GM12878 (cell line): ENCODE measurements around the gene RANGAP1. TPM values are rescaled to one million over a fixed set of nuclear protein-coding genes. Genes with fewer than 3 reads are reported as not detected.

Source experiments
- ATAC-seq: fragments of 200-7000 bp; cut with Tn5 transposase; 3 replicates; pipeline ENCODE4 v1.9.1; 2020; ENCODE audit warnings: mild to moderate bottlenecking, moderate library complexity
- BruUV-seq: library from RNA; stranded (reverse); fragments of 400-500 nt; replicated peaks from 2 replicates; lab custom pipeline; 2021; lab: Mats Ljungman, UMichigan
- CTCF ChIA-PET: fragments of 300-600 bp; sonication (Branson Sonifier 250); formaldehyde crosslinking; extraction: SDS; loops from one replicate; lab custom pipeline; 2021; ENCODE audit warnings: inconsistent platforms; lab: Yijun Ruan, JAX
- POLR2A ChIA-PET: fragments of 350-600 bp; formaldehyde crosslinking; extraction: SDS; loops from one replicate; lab custom pipeline; 2021; ENCODE audit warnings: inconsistent platforms; lab: Charles Lee
- RAD21 ChIA-PET: fragments of 300-600 bp; sonication (Branson Sonifier 250); formaldehyde crosslinking; loops from one replicate; lab custom pipeline; 2023; ENCODE audit warnings: antibody characterized with exemption; ENCODE audit not compliant: unreplicated experiment; lab: Charles Lee
- SMC1A ChIA-PET: fragments of 300-600 bp; sonication (Branson Sonifier 250); formaldehyde crosslinking; loops from one replicate; lab custom pipeline; 2023; ENCODE audit not compliant: unreplicated experiment, uncharacterized antibody; lab: Charles Lee
- DNase-seq: peaks from one replicate; pipeline ENCODE4 v3.0.0-alpha.2; 2011; ENCODE audit warnings: low read depth, low spot score
- FAIRE-seq: peaks from 3 replicates; lab custom pipeline; 2011; peaks lifted over from hg19 to GRCh38; lab: Jason Lieb, UNC
- H2AFZ ChIP-seq: 2 replicates; pipeline ENCODE4 v1.6.0; 2011; ENCODE audit warnings: low read depth, low read length, control low read depth; ENCODE audit not compliant: control insufficient read depth
- H3K27ac ChIP-seq: 2 replicates; pipeline ENCODE4 v1.5.1; 2011; ENCODE audit warnings: control low read depth; ENCODE audit not compliant: control insufficient read depth, insufficient read depth
- H3K27me3 ChIP-seq, 2 experiments: replicated peaks in 1 of 2; 2 replicates each; pipeline versions ENCODE4 v1.6.0 to v1.6.1; 2011; ENCODE audit warnings: low read length in 1 of 2; ENCODE audit not compliant: control insufficient read depth in 2 of 2, insufficient read depth in 2 of 2
- H3K36me3 ChIP-seq, 2 experiments: 2 replicates each; pipeline ENCODE4 v1.5.1; 2011; ENCODE audit warnings: low read length in 1 of 2; ENCODE audit not compliant: control insufficient read depth in 2 of 2, insufficient read depth in 2 of 2
- H3K4me1 ChIP-seq: 2 replicates; pipeline ENCODE4 v1.6.1; 2011; ENCODE audit warnings: mild to moderate bottlenecking, low read length, moderate library complexity, mixed read lengths; ENCODE audit not compliant: control insufficient read depth, insufficient read depth
- H3K4me2 ChIP-seq: 2 replicates; pipeline ENCODE4 v1.6.0; 2011; ENCODE audit warnings: control low read depth; ENCODE audit not compliant: control insufficient read depth, insufficient read depth
- H3K4me3 ChIP-seq: fragments of 200-600 bp; sonication (generic); 2 replicates; pipeline ENCODE4 v1.5.1; 2016
- H3K79me2 ChIP-seq: 2 replicates; pipeline ENCODE4 v1.6.0; 2011; ENCODE audit warnings: low read length; ENCODE audit not compliant: control insufficient read depth, insufficient read depth
- H3K9ac ChIP-seq: 2 replicates; pipeline ENCODE4 v1.8.0; 2011; ENCODE audit warnings: low read length, control low read depth, mixed read lengths; ENCODE audit not compliant: control insufficient read depth, insufficient read depth
- H3K9me3 ChIP-seq: replicated peaks from 3 replicates; pipeline ENCODE4 v1.5.1; 2011; ENCODE audit warnings: mild to moderate bottlenecking, low read length; ENCODE audit not compliant: control insufficient read depth, insufficient read depth
- H4K20me1 ChIP-seq: 2 replicates; pipeline ENCODE4 v1.6.0; 2011; ENCODE audit not compliant: control insufficient read depth, insufficient read depth
- CBX3 ChIP-seq: fragments of 200-600 bp; sonication (generic); IDR thresholded peaks from 2 replicates; pipeline ENCODE4 v1.6.1; 2016; ENCODE audit warnings: low read depth, borderline replicate concordance
- EED ChIP-seq: sonication (generic); IDR thresholded peaks from 2 replicates; pipeline ENCODE4 v1.6.1; 2016; ENCODE audit warnings: antibody characterized with exemption, low read depth
- EGR1 ChIP-seq, 2 experiments: IDR thresholded peaks; 1 replicate in 1 of 2; 2 replicates in 1 of 2; pipeline ENCODE4 v1.6.1; 2011 to 2012; ENCODE audit warnings: low read depth in 2 of 2, low read length in 2 of 2, borderline replicate concordance in 1 of 2, mild to moderate bottlenecking in 1 of 2, moderate library complexity in 1 of 2
- EP300 ChIP-seq, 2 experiments: fragments of 150-350 bp in 1 of 2; IDR thresholded peaks; 2 replicates each; pipeline ENCODE4 v1.6.1; 2011 to 2012; ENCODE audit warnings: low read depth in 2 of 2, low read length in 2 of 2, borderline replicate concordance in 1 of 2, improper control_type of control experiment in 1 of 2, inconsistent platforms in 1 of 2; ENCODE audit not compliant: control insufficient read depth in 1 of 2
- FOXK2 ChIP-seq: fragments of 450-650 bp; IDR thresholded peaks from 2 replicates; pipeline ENCODE4 v1.6.1; 2017; ENCODE audit warnings: mild to moderate bottlenecking, moderate library complexity
- IKZF1 ChIP-seq: fragments of 450-650 bp; conservative IDR thresholded peaks from 2 replicates; pipeline ENCODE4 v1.6.1; 2017; ENCODE audit warnings: antibody characterized with exemption, mild to moderate bottlenecking
- NFYA ChIP-seq: IDR thresholded peaks from 2 replicates; pipeline ENCODE4 v1.6.1; 2011; ENCODE audit warnings: low read depth, mild to moderate bottlenecking, low read length, improper control_type of control experiment, borderline replicate concordance
- POU2F2 ChIP-seq: IDR thresholded peaks from 3 replicates; pipeline ENCODE4 v1.6.1; 2011; ENCODE audit warnings: low read depth, mild to moderate bottlenecking, low read length, borderline replicate concordance
- RAD21 ChIP-seq: IDR thresholded peaks from 2 replicates; pipeline ENCODE4 v1.6.1; 2011; ENCODE audit warnings: mild to moderate bottlenecking, low read depth, low read length, moderate library complexity; ENCODE audit not compliant: insufficient read depth
- RAD51 ChIP-seq: fragments of 450-650 bp; IDR thresholded peaks from 2 replicates; pipeline ENCODE4 v1.6.1; 2016; ENCODE audit warnings: moderate library complexity, mild to moderate bottlenecking, inconsistent platforms
- SIX5 ChIP-seq: IDR thresholded peaks from 2 replicates; pipeline ENCODE4 v1.6.1; 2011; ENCODE audit warnings: mild to moderate bottlenecking, low read depth, low read length, moderate library complexity; ENCODE audit not compliant: severe bottlenecking
- SMARCA5 ChIP-seq: fragments of 450-650 bp; IDR thresholded peaks from 2 replicates; pipeline ENCODE4 v1.6.1; 2017; ENCODE audit warnings: mild to moderate bottlenecking
- SREBF1 ChIP-seq: IDR thresholded peaks from 2 replicates; pipeline ENCODE4 v1.6.1; 2012; ENCODE audit warnings: mild to moderate bottlenecking, low read length
- TBL1XR1 ChIP-seq: IDR thresholded peaks from 2 replicates; pipeline ENCODE4 v1.6.1; 2012; ENCODE audit warnings: low read depth, low read length, improper control_type of control experiment
- TCF3 ChIP-seq: IDR thresholded peaks from 2 replicates; pipeline ENCODE4 v1.6.1; 2012; ENCODE audit warnings: low read depth, mild to moderate bottlenecking, low read length, borderline replicate concordance; ENCODE audit not compliant: insufficient read depth
- YY1 ChIP-seq: IDR thresholded peaks from 2 replicates; pipeline ENCODE4 v1.6.1; 2011; ENCODE audit warnings: low read depth, mild to moderate bottlenecking, low read length
- ZNF622 ChIP-seq: fragments of 450-650 bp; IDR thresholded peaks from 2 replicates; pipeline ENCODE4 v1.6.1; 2017; ENCODE audit warnings: mild to moderate bottlenecking, inconsistent platforms
- WGBS: methylation state at CpG from one replicate; pipeline ENCODE4 v1.1.6; 2016; ENCODE audit warnings: low lambda C conversion rate; ENCODE audit not compliant: insufficient replicate concordance, insufficient coverage; ENCODE audit errors: missing lambda C conversion rate; 5-methylcytosine and 5-hydroxymethylcytosine counted together
- in situ Hi-C: fragments of 300-500 bp; cut with MboI; formaldehyde crosslinking; loops from 9 replicates; pipeline ENCODE4 v1.14.3; 2018; ENCODE audit warnings: mixed read lengths
- intact Hi-C: fragments of 100-400 bp; cut with micrococcal nuclease; formaldehyde crosslinking; loops from one replicate; pipeline ENCODE4 v1.14.2; 2022; ENCODE audit not compliant: unreplicated experiment
- polyA plus RNA-seq, 11 experiments: library from polyadenylated mRNA; depleted of rRNA in 4 of 11; unstranded in 6 of 11; stranded (reverse) in 5 of 11; fragments of >200 nt; fragmentation: Nextera tagmentation in 4 of 11; fragmentation: Illumina TruSeq in 1 of 11; extraction: Ambion mirVana in 4 of 11; extraction: Trizol in 1 of 11; gene quantifications; 1 replicate in 1 of 11; 2 replicates in 10 of 11; pipeline versions ENCODE4 v1.2.1 to v1.2.3, GENCODE V29; 2011 to 2016; ENCODE audit warnings: inconsistent platforms in 2 of 11, missing spikeins in 2 of 11, low read depth in 1 of 11
- total RNA-seq, 4 experiments: library from RNA; depleted of rRNA in 3 of 4; stranded (reverse); fragments of >200 nt in 3 of 4; fragmentation: Illumina TruSeq in 1 of 4; extraction: Trizol in 1 of 4; gene quantifications; 2 replicates each; pipeline versions ENCODE4 v1.2.1 to v1.2.3, GENCODE V29; 2013 to 2021

The RANGAP1 gene
- total and polyA plus RNA-seq, 10 of the 15 experiments (the other 5 are each of a cell fraction or from before 2014, with no cell fraction given): 2.5 to 109 (median 60.2) TPM

- TF ChIP-seq TBL1XR1 (no peak), SREBF1 (no peak), YY1 (no peak), SIX5 (no peak), NFYA (no peak)
These were observed 21.5 kb downstream of the RANGAP1 start (continued) for GRCh38 chr22:41264408-41264941.

- intact Hi-C loops (no loop called here), in situ Hi-C loops (no loop called here)
- ChIA-PET RAD21 (no interaction called here), SMC1A (no interaction called here)
- Histone ChIP-seq H3K4me2 (no peak overlapping the region), H3K36me3 (peaks cover 26 to 50% of the 10 kb centered on the region in 2 experiments; a peak in 3 of 4 replicates), H3K9me3 (no peaks in the 10 kb centered on the region), H4K20me1 (no peaks in the 10 kb centered on the region)
- FAIRE-seq (no peak), ATAC-seq (no peak), DNase-seq (no peak)
- 100% methylated on average over 2 of the region's 2 CpGs for WGBS
- no peak for TF ChIP-seq RAD51
- TF ChIP-seq EGR1 (IDR thresholded peaks at IDR 0.05; ENCODE audit: borderline replicate concordance in 1 of 2, low read depth in 2 of 2, low read length in 2 of 2): no peak
- no peak for TF ChIP-seq RAD21
- no peak for TF ChIP-seq CBX3
- no peak for TF ChIP-seq TCF3
- no peak for TF ChIP-seq IKZF1
- TF ChIP-seq POU2F2: no peak
- TF ChIP-seq ZNF622: no peak
- no peak for TF ChIP-seq EED
- TF ChIP-seq FOXK2: no peak
- TF ChIP-seq SMARCA5: no peak
- no peak for TF ChIP-seq EP300 (IDR thresholded peaks at IDR 0.05; ENCODE audit: borderline replicate concordance in 1 of 2, control insufficient read depth in 1 of 2, low read depth in 2 of 2, low read length in 2 of 2)
- TF ChIP-seq, all 136 proteins: peak for 0
- Histone ChIP-seq H3K4me1 (no peaks in the 10 kb centered on the region), H2AFZ (no peak overlapping the region), H3K27ac (no peak overlapping the region), H3K79me2 (no peaks in the 10 kb centered on the region), H3K9ac (no peak overlapping the region), H3K27me3 (no peaks in the 10 kb centered on the region), H3K4me3 (no peak overlapping the region)
- BruUV-seq: no TSS peak
- ChIA-PET CTCF (no interaction called here), POLR2A (interaction anchor here (0.6 kb wide), 1 partner anchor 364 kb away, joined by 4 read pairs; no protein-coding TSS in a partner anchor)
These were observed 22.3 kb downstream of the RANGAP1 start for GRCh38 chr22:41263704-41264103.
